ENCODE data around the gene LY6G6F.

LY6G6F gene

DNA sequence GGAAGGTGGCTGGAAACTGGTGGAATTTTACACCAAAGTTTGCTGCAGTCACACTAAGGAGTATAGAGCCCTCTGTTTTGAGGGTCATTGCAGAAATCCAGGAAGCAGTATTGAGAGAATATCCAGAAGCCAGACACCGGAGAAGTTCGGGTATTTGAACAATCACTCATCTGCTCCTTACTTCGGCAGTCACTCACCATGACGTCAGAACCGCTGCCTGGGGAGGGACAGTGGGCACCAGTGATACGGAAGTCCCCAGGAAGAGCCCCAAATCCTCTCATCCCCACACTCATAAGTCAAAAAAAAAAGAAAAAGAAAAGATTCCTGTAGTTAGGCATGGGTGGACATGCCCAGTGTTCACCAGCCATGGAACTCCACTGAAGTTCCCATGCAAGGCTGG lies 29.8 kb upstream of the LY6G6F start:
- DNase-seq (ENCODE audit: low spot score) = no peak

DNA sequence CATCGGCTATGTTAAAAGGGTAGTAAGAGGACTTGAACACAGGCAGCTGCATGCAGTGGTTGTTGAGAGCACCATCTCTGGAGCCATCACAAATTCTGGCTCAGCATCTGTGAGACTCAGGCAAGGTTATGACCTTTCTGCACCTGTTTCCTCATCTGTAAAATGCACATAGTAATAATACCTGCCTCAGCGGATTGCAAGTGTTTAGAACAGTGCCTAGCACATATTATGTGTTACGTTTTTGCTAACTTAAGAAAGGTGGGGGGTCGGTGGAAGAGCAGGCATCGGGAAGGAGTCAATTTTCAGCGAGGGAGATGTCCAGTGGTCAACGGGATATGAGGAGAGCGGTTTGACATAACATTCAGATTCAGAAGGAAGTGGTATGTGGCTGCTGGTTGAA lies 28.7 kb upstream of the LY6G6F start:
- no peak for DNase-seq (ENCODE audit: low spot score)

DNA sequence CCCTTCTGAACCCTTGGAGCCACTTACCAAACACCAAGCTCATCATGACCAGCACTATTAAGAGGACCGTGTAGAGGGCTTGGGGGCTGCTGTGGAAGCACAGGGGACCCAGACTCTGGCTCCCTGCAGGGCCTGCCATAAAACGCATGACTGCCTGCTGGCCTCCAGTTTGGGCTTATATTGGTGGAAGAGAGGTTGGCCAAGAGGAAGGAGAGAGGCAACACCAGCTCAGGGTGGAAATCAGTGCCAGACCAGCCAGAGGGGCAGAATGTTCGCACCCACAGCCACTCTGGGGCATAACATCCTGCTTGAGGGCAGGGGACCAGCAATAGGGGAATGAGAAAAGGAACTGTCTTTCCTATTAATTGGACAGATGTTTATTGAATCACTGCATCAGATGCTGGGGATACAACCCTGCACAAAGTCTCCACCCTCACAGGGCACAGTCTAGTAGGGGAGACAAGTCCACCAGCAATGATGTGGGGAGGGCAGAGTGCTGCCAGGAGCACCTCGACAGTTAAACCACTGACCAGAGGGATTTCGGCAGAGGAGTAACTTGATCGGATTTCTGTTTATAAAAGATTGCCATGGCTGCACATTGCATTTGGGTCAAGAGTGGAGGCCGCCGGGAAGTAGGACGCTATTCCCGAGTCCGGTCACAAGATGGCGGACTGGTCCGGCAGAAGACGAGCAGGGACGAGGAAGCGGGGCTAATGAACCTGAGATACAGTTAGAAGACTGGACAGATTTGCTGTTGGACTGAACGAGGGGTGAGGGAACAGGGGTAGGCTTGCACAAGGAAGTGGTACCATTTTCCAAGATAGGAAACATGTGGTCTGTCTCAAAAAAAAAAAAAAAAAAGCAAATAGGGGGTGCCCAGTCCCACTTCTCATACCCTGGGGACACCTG lies 26.2 kb upstream of the LY6G6F start, which contains the start of gene LY6G5C:
TSS of gene LY6G5C (minus strand) at position 842 of the 909 bp plus-strand sequence. CDS start at position 148, 694 bp downstream.
- peak; percentile 68 for DNase-seq (ENCODE audit: low spot score)

DNA sequence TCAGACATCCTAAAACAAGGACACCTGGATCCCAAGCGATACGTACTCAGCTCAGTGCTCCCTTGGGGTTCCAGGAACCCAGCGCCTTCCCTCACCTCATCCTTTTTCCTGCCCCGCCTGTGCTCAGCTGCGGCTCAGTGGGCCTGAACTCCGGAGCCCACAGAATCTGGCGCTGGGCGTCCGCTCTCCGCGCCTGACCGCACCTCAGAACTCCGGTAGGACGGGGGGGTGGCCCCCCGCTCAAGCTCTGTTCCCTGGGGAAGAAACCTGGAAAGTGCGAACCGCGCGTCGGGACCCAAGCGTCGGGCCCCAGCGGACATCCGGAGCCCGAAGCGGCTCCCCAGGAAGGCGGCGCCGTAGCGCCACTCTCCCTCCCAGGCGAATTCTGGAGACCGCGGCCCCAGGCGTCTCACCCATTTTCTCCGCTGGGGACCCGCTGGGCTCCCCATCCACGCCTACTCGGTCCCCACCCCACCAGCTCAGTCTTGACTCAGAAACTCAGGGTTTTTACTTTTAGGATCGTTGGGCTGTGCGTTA lies 25.5 kb upstream of the LY6G6F start:
- DNase-seq (ENCODE audit: low spot score) = no peak

DNA sequence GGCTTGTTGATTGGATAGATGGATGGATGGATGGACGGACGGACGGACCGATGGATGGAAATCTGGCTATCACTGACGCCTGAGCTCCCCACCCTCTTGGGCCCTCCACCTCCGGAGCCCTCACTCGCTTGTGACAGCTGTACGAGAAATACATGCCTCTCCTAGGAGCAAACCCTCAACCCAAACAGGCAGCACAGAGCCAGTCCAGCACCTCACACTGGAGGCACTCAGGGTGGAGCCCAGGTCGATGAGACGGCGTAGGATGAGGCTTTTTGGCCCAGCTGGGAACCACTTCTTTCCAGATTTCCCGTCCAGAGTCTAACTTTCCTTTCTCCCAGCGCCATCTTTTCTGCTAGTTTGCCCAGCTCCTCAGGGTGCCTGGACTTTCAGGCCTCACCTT lies 23.1 kb upstream of the LY6G6F start:
- no peak for DNase-seq (ENCODE audit: low spot score)

DNA sequence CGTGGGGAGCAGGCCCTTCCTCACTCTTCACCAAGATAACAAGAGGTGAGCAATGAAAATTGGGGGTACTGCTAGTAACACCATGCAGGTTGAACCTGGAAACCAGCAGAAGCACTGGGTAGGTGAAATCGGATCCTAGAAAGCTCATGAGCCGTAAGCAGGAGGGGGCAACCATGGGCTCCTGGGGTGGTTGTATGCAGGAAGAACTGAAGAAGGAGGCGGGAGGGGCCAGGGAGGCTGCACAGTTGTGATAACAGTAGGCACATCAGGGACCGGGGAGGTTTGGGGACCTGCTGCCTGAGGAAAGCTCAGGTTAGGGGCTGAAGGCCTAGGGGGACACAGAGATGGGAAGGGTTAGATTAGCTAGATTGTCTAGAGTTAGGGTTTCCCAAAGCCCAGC lies 20.2 kb upstream of the LY6G6F start:
- DNase-seq (ENCODE audit: low spot score) = no peak

DNA sequence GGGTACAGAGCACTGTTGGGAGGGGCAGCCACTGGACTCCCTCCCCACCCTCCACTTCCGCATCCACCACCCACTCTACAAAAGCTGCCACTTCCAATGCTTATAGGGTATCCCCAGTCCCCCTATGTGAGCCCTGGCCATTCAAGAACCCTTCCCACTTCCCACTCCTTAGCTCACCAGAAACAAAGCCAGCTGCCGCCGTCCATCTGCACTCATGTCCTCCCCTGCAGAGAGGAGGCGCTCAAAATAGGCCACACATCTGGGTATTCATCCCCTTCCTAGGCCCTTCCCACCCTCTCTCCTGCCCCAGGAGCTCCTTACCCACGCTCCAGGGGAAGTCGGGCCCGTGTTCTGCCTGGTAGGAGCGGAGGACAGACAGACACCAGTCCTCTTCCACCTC lies 19.3 kb upstream of the LY6G6F start:
- DNase-seq (ENCODE audit: low spot score) = no peak

DNA sequence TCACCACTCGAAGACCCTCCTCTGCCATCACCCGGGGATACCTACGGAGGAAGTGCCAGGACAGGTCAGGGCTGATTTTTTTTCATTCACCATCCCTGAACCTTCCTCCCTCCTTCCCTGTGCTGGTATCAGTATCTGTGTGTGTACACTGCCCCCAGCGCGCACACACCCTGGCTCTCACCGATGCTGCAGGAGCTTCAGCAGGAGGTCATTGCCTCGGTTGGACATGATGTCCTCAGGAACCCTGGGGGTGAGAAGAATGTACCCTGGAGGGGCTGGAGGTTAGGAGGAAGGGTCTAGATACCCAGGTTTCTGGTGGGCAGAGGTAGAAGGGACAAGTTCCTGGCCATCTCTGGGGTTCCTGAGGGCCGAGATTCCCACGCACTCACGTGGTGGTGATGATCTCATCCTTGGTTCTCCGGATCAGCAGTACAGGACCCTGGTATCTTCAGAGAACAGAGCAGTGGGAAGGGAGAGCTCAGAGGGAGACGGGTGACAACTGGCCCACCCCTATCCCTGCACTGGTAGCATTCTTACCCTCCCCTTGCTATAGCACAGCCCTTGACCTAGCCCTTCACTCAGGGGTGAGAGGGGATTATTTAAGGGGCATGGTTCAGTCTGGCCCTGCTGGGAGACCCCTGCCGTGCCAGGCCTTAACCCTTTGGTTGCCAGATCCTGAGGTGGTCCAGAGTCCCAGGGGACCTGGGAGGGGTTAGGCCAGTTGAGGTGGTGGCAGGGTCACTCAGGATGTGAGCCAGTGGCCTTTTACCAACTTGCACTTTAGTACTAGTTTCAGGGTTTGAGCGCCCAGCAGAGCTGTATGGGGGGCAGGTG lies 18.6 kb upstream of the LY6G6F start:
- DNase-seq (ENCODE audit: low spot score) = no peak

DNA sequence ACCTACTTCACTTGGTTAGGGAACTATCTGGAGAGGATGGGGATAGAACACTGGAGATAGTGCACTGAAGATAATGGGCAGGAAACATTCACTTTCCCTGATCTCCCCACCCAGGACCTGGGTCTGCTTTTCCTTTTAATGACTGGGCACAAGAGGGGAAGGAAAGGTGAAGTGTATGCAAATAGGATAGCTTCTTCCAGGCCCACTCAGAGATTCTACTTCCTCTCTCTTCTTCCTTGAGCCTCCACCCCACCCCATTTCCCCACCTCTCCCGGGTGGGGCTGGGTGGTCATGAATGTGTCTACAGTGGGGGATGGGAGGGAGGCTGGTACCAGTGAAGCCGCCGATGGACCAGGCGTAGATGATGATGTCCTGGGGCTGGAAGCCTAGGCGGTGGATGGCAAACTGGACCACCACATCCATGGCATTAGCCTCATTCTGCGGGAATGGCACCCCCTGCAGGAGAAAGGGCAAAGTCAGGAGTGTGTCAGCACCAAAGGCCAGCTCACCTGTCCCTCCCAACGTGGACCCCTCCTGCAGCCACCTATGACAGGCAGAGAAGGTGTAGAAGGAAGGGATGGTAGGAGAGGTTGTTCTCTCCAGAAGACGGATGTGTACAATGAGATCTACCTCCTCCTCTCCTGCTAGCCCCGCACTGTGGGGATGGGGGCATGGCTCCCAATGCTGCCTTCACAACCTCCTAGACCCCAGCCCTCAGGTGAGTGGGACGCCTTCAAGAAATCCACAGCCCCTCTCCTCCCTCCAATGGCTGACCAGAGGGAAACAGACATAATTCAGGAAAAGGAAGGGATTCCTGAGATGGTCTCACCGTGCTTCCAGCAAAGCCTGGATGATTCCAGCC lies 17.2 kb upstream of the LY6G6F start:
- no peak for DNase-seq (ENCODE audit: low spot score)

DNA sequence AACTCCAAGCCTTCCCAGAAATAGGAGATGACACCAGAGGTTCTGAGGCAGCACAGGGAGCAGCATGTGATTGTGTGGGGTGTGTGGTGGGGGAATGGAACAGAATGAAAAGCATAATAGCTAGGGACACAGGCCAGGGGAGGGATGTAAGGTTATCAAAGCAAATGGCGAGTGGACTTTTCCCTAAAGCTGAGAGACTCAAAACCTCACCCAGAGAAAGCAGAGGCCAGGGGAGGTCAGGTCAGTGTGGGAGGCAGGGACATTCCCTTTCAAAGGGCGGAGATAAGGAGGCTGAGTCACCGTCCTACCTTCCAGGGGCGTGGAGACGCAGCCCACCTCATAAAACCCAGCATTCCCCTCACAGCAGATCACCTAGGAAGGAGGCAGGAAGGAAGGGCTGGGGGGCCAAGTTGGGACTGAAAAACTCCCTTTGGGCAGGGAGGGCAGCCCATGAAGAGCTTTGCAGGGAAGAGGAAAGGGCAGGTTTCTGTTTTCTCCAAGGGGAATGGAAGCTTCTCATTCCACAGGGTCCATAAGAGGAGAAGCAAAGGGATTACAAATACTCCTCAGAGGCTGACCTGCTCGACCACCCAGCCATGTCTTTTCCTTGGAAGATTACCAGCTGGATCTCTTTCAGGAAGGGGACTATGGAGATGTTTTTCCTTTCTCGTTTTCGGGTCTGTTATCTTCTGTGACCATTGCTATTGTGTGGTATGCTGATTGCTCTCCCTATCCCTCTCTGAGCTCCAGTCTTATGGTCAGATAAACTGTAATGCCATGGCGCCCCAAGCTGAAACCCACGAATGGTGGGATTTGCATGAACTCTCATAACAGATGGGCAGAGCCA lies 16.2 kb upstream of the LY6G6F start:
- DNase-seq (ENCODE audit: low spot score) = peak; percentile 45

DNA sequence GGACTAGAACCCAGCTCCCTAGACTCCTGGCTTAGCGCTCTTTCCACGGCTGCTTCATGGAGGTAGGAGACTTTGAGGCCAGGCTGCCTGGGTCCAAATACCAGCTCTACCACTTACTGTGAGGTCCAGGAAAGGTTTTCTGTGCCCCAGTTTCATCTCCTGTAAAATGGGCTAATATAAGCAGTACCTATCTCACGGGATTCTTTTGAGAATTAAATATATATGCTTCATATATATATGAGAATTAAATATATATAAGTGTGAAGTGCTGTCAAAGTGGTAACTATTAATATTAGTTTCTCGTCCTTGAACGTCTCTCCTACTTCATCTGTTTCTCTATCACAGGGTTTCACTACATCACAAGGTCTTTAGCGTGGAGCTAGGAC lies 15.6 kb upstream of the LY6G6F start:
- DNase-seq (ENCODE audit: low spot score) = no peak

DNA sequence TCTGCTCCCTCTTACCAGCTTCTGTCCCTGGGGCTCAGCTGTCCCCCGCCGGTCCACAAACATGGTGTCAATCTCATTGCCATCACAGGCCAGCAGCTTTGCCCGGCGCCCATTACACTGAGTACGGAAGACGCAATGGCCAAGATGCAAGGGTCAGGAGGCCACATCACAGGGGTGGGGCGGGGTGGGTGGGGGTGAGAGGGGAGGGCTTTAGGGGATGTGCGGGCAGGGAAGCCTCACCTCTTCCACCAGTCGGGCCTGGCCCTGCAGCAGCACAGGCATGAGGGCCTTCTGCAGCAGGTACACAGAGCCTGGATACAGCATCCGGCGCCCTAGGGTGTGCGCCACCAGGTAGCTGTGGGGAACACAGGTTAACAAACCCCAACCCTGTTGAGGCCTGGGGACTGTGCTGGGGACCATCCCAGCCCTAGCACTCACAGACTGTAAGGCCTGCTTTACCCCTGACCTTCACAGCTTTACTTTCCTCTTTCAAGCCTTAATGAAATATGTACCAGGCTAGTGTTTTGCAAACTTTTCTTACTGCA lies 15.0 kb upstream of the LY6G6F start:
- DNase-seq (ENCODE audit: low spot score) = no peak

DNA sequence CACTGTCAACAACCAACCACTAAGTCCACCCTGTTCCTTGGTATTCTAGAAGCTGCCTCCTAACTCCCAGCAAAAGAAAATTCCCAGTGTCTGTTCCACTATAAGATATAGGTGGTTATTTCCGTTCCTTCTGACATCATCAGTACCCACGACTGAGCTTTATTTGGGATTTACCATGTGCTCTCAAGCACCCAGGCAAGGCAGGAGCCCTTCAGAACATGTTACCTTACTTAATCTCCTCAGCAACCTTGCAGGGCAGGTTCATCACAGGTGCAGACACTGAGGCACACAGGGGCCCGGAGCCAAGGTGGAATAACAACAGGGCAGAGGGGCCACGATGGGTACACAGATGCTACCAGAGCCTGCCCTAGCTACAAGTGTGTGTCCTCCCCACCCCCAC lies 14.3 kb upstream of the LY6G6F start:
- DNase-seq (ENCODE audit: low spot score) = peak; percentile 67

DNA sequence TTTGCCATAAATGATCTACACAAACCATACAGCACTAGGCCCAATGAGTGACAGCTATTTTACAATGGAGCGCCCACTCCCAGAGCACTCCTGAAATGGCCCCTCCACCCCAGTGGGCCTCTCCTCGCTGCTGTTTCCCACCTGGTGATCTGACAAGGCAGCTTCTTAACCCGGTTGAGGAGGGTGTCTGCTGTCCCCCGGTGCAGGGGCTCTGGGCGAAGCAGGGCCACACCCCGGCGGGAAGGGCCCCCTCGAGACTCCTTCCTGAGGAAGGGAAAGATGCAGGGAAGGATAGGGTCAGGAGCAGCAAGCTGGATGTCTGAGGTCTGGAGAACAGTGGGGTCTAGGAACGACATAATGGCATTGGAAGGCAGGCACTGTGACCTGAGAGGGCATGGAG lies 13.8 kb upstream of the LY6G6F start:
- no peak for DNase-seq (ENCODE audit: low spot score)

DNA sequence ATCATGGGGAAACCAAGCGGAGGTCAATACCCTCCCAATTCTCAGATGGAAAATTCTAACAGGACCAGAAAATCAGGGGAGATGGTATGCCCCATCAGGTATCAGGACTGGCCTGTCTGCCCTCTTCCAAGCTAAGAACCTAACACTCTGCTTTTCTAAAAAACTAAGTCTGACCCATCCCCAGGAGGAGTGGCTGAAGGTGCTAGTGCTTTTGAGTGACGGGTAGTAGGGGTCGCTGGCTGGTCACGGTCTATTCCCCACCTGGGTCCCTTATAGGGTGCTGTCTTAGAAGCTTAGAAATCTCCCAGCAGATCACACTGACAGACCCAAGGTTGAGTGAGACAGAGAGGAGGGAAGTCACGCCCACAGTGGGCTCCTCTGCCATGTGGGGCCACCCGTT lies 13.1 kb upstream of the LY6G6F start:
- DNase-seq (ENCODE audit: low spot score) = no peak

DNA sequence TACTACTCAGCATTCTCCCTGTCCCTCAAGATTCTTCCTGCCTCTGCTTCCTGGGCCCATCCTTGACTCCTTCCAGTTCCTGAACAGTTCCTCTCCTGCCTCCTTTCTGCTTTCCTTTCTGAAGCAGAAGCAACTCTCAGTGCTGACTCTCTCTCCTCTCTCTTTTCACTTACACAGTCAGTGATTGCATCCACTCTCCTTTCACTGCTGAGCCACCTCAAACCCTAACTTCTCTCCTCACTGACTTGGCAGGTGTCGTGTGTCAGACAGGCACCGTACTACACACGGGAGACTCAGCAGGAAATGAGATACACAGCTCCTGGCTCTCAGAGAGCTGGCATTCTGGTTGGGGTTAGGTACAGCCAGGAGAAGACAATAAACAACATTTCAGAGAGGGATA lies 9.1 kb upstream of the LY6G6F start:
- DNase-seq (ENCODE audit: low spot score) = no peak

DNA sequence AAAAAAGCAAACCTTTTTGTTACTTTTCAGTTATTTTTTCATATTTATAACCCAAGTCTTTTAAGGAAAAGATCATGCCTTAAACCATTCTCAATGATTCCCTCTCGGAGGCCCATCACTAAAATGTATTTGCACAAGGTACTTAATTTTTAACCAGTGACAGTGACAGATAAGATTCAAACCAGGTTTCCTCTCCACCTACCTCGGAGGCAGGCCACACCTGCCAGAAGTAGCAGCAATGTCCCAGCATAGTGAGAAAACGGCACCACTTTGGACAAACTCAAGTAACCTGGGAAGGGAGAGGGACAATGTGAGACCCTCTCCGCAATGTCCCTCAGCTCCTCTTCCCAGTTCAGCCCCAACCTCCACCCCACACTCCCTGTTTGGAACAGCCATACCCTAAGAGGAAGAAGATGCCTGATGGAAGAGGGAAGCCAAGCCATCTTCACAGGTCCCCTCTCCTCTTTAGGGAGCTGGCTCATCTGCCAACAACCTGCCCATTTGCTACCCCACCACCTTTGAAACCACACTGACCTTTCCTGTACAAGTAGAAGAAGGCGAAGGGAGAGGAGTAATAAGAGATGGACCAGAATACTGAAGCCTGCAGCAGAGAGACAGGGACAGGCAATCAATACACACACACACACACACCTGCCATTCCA lies 5.8 kb upstream of the LY6G6F start:
- no peak for DNase-seq (ENCODE audit: low spot score)

DNA sequence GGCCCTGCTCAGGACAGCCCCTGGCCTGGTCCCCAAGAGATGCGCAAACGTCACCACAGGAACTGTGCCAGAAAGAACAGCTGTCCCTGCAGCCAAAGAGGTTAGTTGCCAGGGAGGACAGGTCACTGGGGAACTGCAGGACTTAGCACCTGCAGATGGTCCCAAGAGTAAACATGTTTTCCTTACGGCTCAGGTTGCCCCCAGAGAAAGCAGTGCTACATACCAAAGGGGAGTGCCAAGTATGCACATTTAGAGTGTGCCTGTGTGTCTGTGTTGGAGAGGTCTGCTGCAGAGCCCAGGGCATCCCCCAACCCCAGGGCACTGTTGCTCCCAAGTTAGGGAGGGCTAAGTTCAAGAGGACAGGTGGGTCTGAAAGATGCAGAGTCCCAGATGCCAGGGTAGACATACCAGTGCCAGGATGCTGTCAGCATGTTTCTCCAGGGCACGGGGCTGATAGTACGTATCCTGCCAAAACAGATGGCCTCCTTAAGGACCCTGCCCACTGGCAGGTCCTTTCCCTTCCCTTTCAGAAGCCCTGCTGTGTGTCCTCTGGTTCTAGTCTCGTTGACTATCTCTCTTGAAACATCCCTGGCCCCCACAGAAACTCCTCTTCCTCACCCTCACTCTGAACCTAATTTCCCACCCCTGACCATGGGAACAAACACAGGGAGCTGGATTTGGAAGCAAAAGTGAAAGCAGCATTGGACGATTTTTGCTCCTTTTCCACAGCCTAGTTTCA lies 4.8 kb upstream of the LY6G6F start:
- DNase-seq (ENCODE audit: low spot score) = no peak

DNA sequence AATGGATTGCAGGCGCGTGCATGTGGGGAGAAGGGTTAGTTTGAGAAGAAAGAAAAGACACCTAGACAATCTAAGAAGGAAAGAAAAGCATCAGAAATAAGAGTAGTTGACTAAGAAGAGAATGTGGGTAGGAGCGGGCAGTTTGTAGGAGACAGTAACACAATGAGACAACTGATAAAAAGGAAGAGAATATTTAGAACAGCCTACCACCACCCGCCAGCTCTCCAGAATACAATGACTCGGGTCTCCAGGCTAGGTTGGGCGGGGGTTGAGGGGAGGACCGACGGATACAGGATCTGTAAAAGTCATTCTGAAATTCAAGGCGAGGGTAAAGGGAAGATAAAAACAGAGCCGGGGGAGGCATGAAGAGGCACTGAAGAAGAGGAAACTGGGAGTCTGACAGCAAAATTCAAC lies 4.3 kb upstream of the LY6G6F start:
- no peak for DNase-seq (ENCODE audit: low spot score)
